ENCODE measurements around the gene PPIF.

- no peak for TF ChIP-seq CTCF (conservative IDR thresholded peaks at IDR 0.05 in 1 of 2, IDR thresholded peaks at IDR 0.05 in 1 of 2; ENCODE audit: extremely low read depth in 1 of 2, insufficient read depth in 1 of 2, low read depth in 1 of 2, low read length in 2 of 2)
- no peak for TF ChIP-seq EZH2 (IDR thresholded peaks at IDR 0.05; ENCODE audit: borderline replicate concordance, low read length)
These were observed 2.6 kb downstream of the PPIF start for GRCh38 chr10:79349766-79350406.
